ENCODE data around the gene ADAM12.

DNA sequence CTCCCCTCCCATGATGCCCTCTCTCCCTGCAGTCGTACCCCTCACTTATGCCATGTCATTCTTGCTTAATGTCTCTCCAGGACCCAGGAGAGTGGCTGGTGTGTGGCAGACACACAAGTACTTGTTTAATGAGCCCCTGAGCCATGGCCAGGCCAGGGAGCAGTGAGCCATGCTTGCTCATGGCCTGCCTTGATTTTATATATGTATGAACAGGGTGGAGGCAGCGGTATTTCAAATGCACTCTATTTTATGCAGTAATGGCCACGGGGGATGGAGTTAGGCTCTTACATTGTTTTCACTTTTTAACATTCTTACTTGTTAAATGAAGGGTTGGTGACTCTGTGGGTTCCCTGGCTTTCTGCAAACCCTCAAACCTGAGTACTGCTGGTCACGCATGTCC is 347.2 kb downstream of the ADAM12 start:
- no peak for TF ChIP-seq POLR2AphosphoS5 (IDR thresholded peaks at IDR 0.05)
- TF ChIP-seq, protein P1, sequence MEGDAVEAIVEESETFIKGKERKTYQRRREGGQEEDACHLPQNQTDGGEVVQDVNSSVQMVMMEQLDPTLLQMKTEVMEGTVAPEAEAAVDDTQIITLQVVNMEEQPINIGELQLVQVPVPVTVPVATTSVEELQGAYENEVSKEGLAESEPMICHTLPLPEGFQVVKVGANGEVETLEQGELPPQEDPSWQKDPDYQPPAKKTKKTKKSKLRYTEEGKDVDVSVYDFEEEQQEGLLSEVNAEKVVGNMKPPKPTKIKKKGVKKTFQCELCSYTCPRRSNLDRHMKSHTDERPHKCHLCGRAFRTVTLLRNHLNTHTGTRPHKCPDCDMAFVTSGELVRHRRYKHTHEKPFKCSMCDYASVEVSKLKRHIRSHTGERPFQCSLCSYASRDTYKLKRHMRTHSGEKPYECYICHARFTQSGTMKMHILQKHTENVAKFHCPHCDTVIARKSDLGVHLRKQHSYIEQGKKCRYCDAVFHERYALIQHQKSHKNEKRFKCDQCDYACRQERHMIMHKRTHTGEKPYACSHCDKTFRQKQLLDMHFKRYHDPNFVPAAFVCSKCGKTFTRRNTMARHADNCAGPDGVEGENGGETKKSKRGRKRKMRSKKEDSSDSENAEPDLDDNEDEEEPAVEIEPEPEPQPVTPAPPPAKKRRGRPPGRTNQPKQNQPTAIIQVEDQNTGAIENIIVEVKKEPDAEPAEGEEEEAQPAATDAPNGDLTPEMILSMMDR (IDR thresholded peaks at IDR 0.05 in 8 of 11, conservative IDR thresholded peaks at IDR 0.05 in 3 of 11): no peak

Data from spleen (tissue), 7 donors.